A549 treated with CORT108297 at 1 μM for 4 hours (cell line): ENCODE results near the gene SP9. TPM values are rescaled to one million over a fixed set of nuclear protein-coding genes. Genes with fewer than 3 reads are reported as not detected.

Experiments
- total RNA-seq: library from RNA; stranded (reverse); fragments of 200-300 nt; extraction: Qiagen RNA extraction; gene quantifications from 5 replicates; pipeline ENCODE4 v1.2.3, GENCODE V29; 2022

Gene SP9
- total RNA-seq = 2.0 to 3.2 TPM (median 2.8 TPM) in 5 replicates

GRCh38 chr2:174334781-174335251, at the start of gene SP9:
TSS of gene SP9 (plus strand) at chr2:174334954. CDS start at chr2:174335093, 139 bp downstream.

Other genes with a start within 250 kb of the SP9 start
- gene OLA1, start 86.4 kb upstream of the SP9 start, total RNA-seq = 119 to 130 TPM (median 124 TPM) in 5 replicates
- gene SCRN3, start 60.8 kb downstream of the SP9 start, total RNA-seq = 13.8 to 16.6 TPM (median 15.0 TPM) in 5 replicates
- 0.26 to 0.69 TPM (median 0.35 TPM) in 5 replicates for gene GPR155, start 152.1 kb downstream of the SP9 start, total RNA-seq